MCF 10A (cell line): ENCODE results near the gene RRAS. TPM values are rescaled to one million over a fixed set of nuclear protein-coding genes. Genes with fewer than 3 reads are reported as not detected.

Source experiments
- BruUV-seq: library from RNA; stranded (reverse); fragments of 400-500 nt; replicated peaks from 2 replicates; lab custom pipeline; 2021; lab: Mats Ljungman, UMichigan
- CTCF ChIA-PET: fragments of 300-600 bp; sonication (Branson Sonifier 250); formaldehyde crosslinking; extraction: SDS; loops from one replicate; lab custom pipeline; 2021; ENCODE audit warnings: antibody characterized with exemption, inconsistent platforms; lab: Yijun Ruan, JAX
- POLR2A ChIA-PET: fragments of 300-600, 350-650 bp; sonication (Branson Sonifier 250); formaldehyde crosslinking; extraction: SDS; loops from one replicate; lab custom pipeline; 2020; ENCODE audit warnings: antibody characterized with exemption, inconsistent platforms; lab: Yijun Ruan, JAX
- DNase-seq: peaks from one replicate; pipeline ENCODE4 v3.0.0-alpha.2; 2018; ENCODE audit not compliant: unreplicated experiment
- H3K27ac Mint-ChIP-seq: one replicate; pipeline ENCODE4 v1.8.0; 2022; ENCODE audit warnings: mild to moderate bottlenecking, low read depth, mixed read lengths; ENCODE audit not compliant: unreplicated experiment
- H3K27me3 Mint-ChIP-seq: one replicate; pipeline ENCODE4 v1.8.0; 2022; ENCODE audit warnings: mixed read lengths; ENCODE audit not compliant: insufficient read depth, unreplicated experiment
- H3K36me3 Mint-ChIP-seq: one replicate; pipeline ENCODE4 v1.8.0; 2022; ENCODE audit warnings: mild to moderate bottlenecking, moderate library complexity, mixed read lengths; ENCODE audit not compliant: insufficient read depth, unreplicated experiment
- H3K4me1 Mint-ChIP-seq: one replicate; pipeline ENCODE4 v1.8.0; 2022; ENCODE audit warnings: mixed read lengths; ENCODE audit not compliant: insufficient read depth, unreplicated experiment
- H3K4me3 Mint-ChIP-seq: one replicate; pipeline ENCODE4 v1.8.0; 2022; ENCODE audit warnings: mild to moderate bottlenecking, moderate library complexity, mixed read lengths; ENCODE audit not compliant: unreplicated experiment
- H3K9me3 Mint-ChIP-seq: one replicate; pipeline ENCODE4 v1.8.0; 2022; ENCODE audit warnings: mixed read lengths; ENCODE audit not compliant: unreplicated experiment
- CTCF ChIP-seq: fragments of 200-600 bp; IDR thresholded peaks from one replicate; pipeline ENCODE4 v1.8.0; 2022; ENCODE audit warnings: antibody characterized with exemption, mild to moderate bottlenecking; ENCODE audit not compliant: unreplicated experiment
- intact Hi-C: fragments of 100-400 bp; cut with micrococcal nuclease; formaldehyde crosslinking; loops from 2 replicates; pipeline ENCODE4 v1.14.1; 2022
- total RNA-seq: library from RNA; stranded (reverse); gene quantifications from 2 replicates; pipeline ENCODE4 v1.2.3, GENCODE V29; 2022

The RRAS gene
- total RNA-seq, 1 experiment from 2014 or later, result 37.6 TPM

GRCh38 chr19:49594993-49595818 lies 44.7 kb downstream of the RRAS start:
- no peaks in the 10 kb centered on the region for H3K9me3 Mint-ChIP-seq
- TF ChIP-seq CTCF, result no peak
- DNase-seq, result no peak
- H3K4me1 Mint-ChIP-seq, result peaks cover 21% of the 10 kb centered on the region
- POLR2A ChIA-PET, result interaction anchor here (8.4 kb wide), 1 partner anchor 46 kb away, joined by 136 read pairs; the partner anchor contains the start of genes RRAS and SCAF1
- H3K27ac Mint-ChIP-seq, result no peak overlapping the region
- no TSS peak for BruUV-seq
- H3K4me3 Mint-ChIP-seq, result no peak overlapping the region
- peaks cover 54% of the 10 kb centered on the region for H3K36me3 Mint-ChIP-seq
- CTCF ChIA-PET, result no interaction called here
- intact Hi-C loops, result loop anchor here (5.0 kb wide), 1 partner anchor 82 kb away; the partner anchor contains the start of gene PRMT1
- no peaks in the 10 kb centered on the region for H3K27me3 Mint-ChIP-seq

DNA sequence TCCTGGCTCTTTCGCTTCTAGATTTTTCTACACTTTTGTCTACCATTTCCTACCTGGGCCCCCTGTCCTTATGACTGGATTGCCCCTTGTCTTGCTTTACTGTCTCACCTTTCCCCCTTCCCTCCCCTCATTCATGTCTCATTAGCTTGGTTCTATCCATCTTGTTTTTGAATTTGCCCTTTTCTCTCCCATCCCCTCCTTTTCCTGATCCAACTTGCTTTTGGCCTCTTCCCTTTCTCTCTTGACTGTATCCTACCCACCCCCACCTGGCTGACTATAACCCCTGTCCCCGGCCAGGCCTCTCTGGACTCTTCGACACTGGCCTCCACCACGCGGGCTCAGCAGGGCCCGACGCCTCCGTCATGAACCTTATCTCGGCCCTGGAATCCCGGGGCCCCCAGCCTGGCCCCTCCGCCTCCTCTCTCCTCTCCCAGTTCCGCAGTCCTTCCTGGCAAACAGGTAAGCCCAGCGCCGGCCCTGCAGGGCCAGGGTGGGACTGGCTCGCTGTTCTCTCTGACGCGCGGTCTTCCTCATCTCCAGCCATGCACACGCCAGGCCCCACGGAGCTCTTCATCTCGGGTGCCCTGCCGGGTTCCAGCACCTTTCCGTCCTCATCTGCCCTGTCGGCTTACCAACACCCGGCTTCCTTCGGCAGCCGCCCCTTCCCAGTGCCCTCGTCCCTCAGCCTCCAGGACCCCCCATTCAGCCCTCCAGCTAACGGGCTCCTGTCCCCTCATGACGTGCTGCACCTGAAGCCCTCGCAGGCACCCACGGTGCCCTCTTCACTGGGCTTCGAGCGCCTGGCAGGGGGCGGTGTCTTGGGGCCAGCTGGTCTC lies 45.6 kb downstream of the RRAS start:
- no TSS peak for BruUV-seq
- Mint-ChIP-seq H3K4me1 (peaks cover 27% of the 10 kb centered on the region), H3K4me3 (peak overlapping the region; percentile 71), H3K36me3 (peaks cover 47% of the 10 kb centered on the region), H3K27me3 (no peaks in the 10 kb centered on the region), H3K27ac (peak overlapping the region; percentile 38), H3K9me3 (no peaks in the 10 kb centered on the region)
- no peak for DNase-seq
- intact Hi-C loops, result loop anchor here (5.0 kb wide), 1 partner anchor 83 kb away; the partner anchor contains the start of gene PRMT1
- ChIA-PET CTCF (no interaction called here), POLR2A (interaction anchor here (0.7 to 8.4 kb wide), 4 partner anchors 14 to 274 kb away, joined by 3 to 138 read pairs (median 70); partner anchors contain the start of genes BCL2L12, IRF3, NOSIP and PRRG2)
- TF ChIP-seq CTCF, result no peak

DNA sequence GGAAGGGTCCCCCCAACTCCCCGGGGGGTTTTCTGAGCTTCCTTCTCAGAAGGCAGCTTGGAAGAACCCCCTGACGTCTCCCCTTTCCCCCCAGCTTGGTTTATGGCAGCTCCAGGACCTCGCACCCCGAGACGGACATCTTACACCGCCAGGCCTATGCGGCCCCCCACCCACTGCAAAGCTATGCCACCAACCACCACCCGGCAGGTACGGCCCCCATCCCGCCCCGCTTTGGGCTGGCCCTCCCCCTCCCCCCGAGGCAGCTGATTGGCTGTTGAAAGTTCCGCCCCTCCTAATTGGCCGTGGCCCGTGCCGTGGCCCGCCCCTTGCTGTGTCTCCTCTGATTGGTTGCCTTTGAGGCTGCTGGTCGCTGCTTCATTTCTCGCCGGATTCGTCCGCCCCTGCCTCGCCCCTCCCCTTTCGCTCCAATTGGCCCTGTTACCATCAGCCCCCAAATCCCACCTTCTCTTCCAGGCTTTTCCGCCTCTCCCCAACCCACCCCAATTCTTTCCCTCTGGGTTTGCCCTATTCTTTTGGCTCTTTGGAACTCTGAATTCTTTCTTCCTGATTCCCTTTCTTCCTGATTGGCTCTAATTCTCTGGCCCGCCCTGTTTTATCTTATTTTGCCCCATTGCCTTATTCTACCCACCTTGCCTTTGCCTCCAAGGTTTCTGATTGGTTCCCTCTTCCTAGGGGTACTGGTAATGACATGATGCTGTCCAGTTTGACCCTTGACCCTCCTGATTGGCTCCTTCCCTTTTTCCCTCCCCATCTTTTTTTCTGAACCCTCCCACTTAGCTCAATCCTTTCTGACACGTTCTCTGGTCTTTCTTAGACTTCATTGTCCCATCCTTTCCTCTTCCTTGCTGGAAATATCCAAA lies 46.5 kb downstream of the RRAS start:
- no peak for TF ChIP-seq CTCF
- DNase-seq, result peak; percentile 95
- peaks cover 38% of the 10 kb centered on the region for H3K36me3 Mint-ChIP-seq
- ChIA-PET POLR2A (interaction anchor here (0.5 to 8.4 kb wide), 9 partner anchors 9 to 1270 kb away, joined by 3 to 138 read pairs (median 4); partner anchors contain the start of genes BCL2L12, IRF3, NOSIP and PPP1R15A), CTCF (interaction anchor here (0.6 to 1.0 kb wide), 3 partner anchors 17 to 1034 kb away, joined by 3 read pairs; no protein-coding TSS in a partner anchor)
- peaks cover 27% of the 10 kb centered on the region for H3K4me1 Mint-ChIP-seq
- no peaks in the 10 kb centered on the region for H3K27me3 Mint-ChIP-seq
- intact Hi-C loops, result loop anchor here (5.0 kb wide), 1 partner anchor 84 kb away; the partner anchor contains the start of gene PRMT1
- peak overlapping the region; percentile 71 for H3K4me3 Mint-ChIP-seq
- no peaks in the 10 kb centered on the region for H3K9me3 Mint-ChIP-seq
- peak overlapping the region; percentile 38 for H3K27ac Mint-ChIP-seq
- BruUV-seq, result no TSS peak
